Activated T-cell treated with anti-CD3 and anti-CD28 coated beads, Interleukin-2, amount 50 U/mL, for 24 hours (primary cell): ENCODE data around the gene RPL15.

Source experiments
- DNase-seq: peaks from one replicate; pipeline ENCODE4 v3.0.0-alpha.2; 2020
- H3K27ac Mint-ChIP-seq: 2 replicates; pipeline ENCODE4 v1.8.0; 2020; ENCODE audit warnings: mild to moderate bottlenecking, mixed read lengths
- H3K27me3 Mint-ChIP-seq: 2 replicates; pipeline ENCODE4 v1.8.0; 2020; ENCODE audit warnings: mixed read lengths
- H3K36me3 Mint-ChIP-seq: 2 replicates; pipeline ENCODE4 v1.8.0; 2020; ENCODE audit warnings: low read depth, mixed read lengths
- H3K4me1 Mint-ChIP-seq: 2 replicates; pipeline ENCODE4 v1.8.0; 2020; ENCODE audit warnings: low read depth, mixed read lengths
- H3K4me3 Mint-ChIP-seq: 2 replicates; pipeline ENCODE4 v1.8.0; 2020; ENCODE audit warnings: mild to moderate bottlenecking, moderate library complexity, mixed read lengths
- H3K9me3 Mint-ChIP-seq: 2 replicates; pipeline ENCODE4 v1.8.0; 2020; ENCODE audit warnings: mixed read lengths

The RPL15 gene

GRCh38 chr3:23931597-23931996 is 14.7 kb downstream of the RPL15 start:
- H3K4me3 Mint-ChIP-seq: no peak overlapping the region
- H3K27me3 Mint-ChIP-seq: peaks cover under 1% of the 10 kb centered on the region
- peaks cover under 1% of the 10 kb centered on the region for H3K36me3 Mint-ChIP-seq
- H3K4me1 Mint-ChIP-seq: peaks cover 2% of the 10 kb centered on the region
- no peak overlapping the region for H3K27ac Mint-ChIP-seq
- DNase-seq: no peak
- H3K9me3 Mint-ChIP-seq: no peaks in the 10 kb centered on the region

- Mint-ChIP-seq H3K27me3 (peaks cover 4% of the 10 kb centered on the region), H3K9me3 (no peaks in the 10 kb centered on the region), H3K4me1 (peaks cover 2% of the 10 kb centered on the region), H3K4me3 (no peak overlapping the region), H3K27ac (no peak overlapping the region), H3K36me3 (no peaks in the 10 kb centered on the region)
- DNase-seq: no peak
Measured at GRCh38 chr3:23932571-23932970, 15.6 kb downstream of the RPL15 start.

- H3K9me3 Mint-ChIP-seq: no peaks in the 10 kb centered on the region
- peaks cover 4% of the 10 kb centered on the region for H3K27me3 Mint-ChIP-seq
- no peaks in the 10 kb centered on the region for H3K36me3 Mint-ChIP-seq
- no peak overlapping the region for H3K4me3 Mint-ChIP-seq
- no peak for DNase-seq
- no peak overlapping the region for H3K27ac Mint-ChIP-seq
- H3K4me1 Mint-ChIP-seq: no peaks in the 10 kb centered on the region
Measured at GRCh38 chr3:23934253-23934652, 17.3 kb downstream of the RPL15 start.

GRCh38 chr3:23937296-23937695 is 20.4 kb downstream of the RPL15 start:
- Mint-ChIP-seq H3K4me1 (no peaks in the 10 kb centered on the region), H3K27ac (no peak overlapping the region), H3K9me3 (no peaks in the 10 kb centered on the region), H3K27me3 (peaks cover 4% of the 10 kb centered on the region), H3K4me3 (no peak overlapping the region), H3K36me3 (no peaks in the 10 kb centered on the region)
- DNase-seq: no peak

GRCh38 chr3:23938688-23939087 is 21.8 kb downstream of the RPL15 start:
- DNase-seq: no peak
- Mint-ChIP-seq H3K9me3 (no peaks in the 10 kb centered on the region), H3K36me3 (no peaks in the 10 kb centered on the region), H3K27me3 (peaks cover 4% of the 10 kb centered on the region), H3K27ac (no peak overlapping the region), H3K4me3 (no peak overlapping the region), H3K4me1 (no peaks in the 10 kb centered on the region)

GRCh38 chr3:23940775-23941174 is 23.8 kb downstream of the RPL15 start:
- no peaks in the 10 kb centered on the region for H3K9me3 Mint-ChIP-seq
- no peak overlapping the region for H3K4me3 Mint-ChIP-seq
- peaks cover 8% of the 10 kb centered on the region for H3K4me1 Mint-ChIP-seq
- H3K27me3 Mint-ChIP-seq: peaks cover 11% of the 10 kb centered on the region
- no peaks in the 10 kb centered on the region for H3K36me3 Mint-ChIP-seq
- no peak overlapping the region for H3K27ac Mint-ChIP-seq
- DNase-seq: no peak

GRCh38 chr3:23941440-23941839 is 24.5 kb downstream of the RPL15 start:
- Mint-ChIP-seq H3K27ac (no peak overlapping the region), H3K4me1 (peaks cover 10% of the 10 kb centered on the region), H3K36me3 (peaks cover 2% of the 10 kb centered on the region), H3K9me3 (no peaks in the 10 kb centered on the region), H3K4me3 (no peak overlapping the region), H3K27me3 (peaks cover 11% of the 10 kb centered on the region)
- no peak for DNase-seq

GRCh38 chr3:23942546-23942945 is 25.6 kb downstream of the RPL15 start:
- H3K27me3 Mint-ChIP-seq: peaks cover 7% of the 10 kb centered on the region
- peaks cover 18% of the 10 kb centered on the region for H3K4me1 Mint-ChIP-seq
- no peaks in the 10 kb centered on the region for H3K9me3 Mint-ChIP-seq
- peaks cover 2% of the 10 kb centered on the region for H3K36me3 Mint-ChIP-seq
- H3K27ac Mint-ChIP-seq: no peak overlapping the region
- no peak overlapping the region for H3K4me3 Mint-ChIP-seq
- DNase-seq: no peak

GRCh38 chr3:23944007-23944783 is 27.3 kb downstream of the RPL15 start:
- H3K9me3 Mint-ChIP-seq: no peaks in the 10 kb centered on the region
- H3K4me1 Mint-ChIP-seq: peaks cover 30% of the 10 kb centered on the region
- DNase-seq: no peak
- peaks cover 7% of the 10 kb centered on the region for H3K27me3 Mint-ChIP-seq
- peaks cover 2% of the 10 kb centered on the region for H3K36me3 Mint-ChIP-seq
- H3K27ac Mint-ChIP-seq: peak overlapping the region; percentile 75
- peak overlapping the region; percentile 77 for H3K4me3 Mint-ChIP-seq

- Mint-ChIP-seq H3K27ac (peak within 1 kb of the TSS; percentile 98), H3K4me3 (peak within 1 kb of the TSS; percentile 87), H3K27me3 (peaks cover 7% of the 10 kb centered on the region), H3K4me1 (peaks cover 39% of the 10 kb centered on the region), H3K9me3 (no peaks in the 10 kb centered on the region), H3K36me3 (peaks cover 2% of the 10 kb centered on the region)
- peak; percentile 81 for DNase-seq
Measured at GRCh38 chr3:23944861-23945662, 28.1 kb downstream of the RPL15 start, which contains the start of gene NR1D2. Gene NR1D2, plus strand, starts transcription at chr3:23945286. Its CDS starts 293 bp downstream, at chr3:23945579.

GRCh38 chr3:23945663-23945912 is 28.7 kb downstream of the RPL15 start:
- peaks cover 7% of the 10 kb centered on the region for H3K27me3 Mint-ChIP-seq
- peaks cover 44% of the 10 kb centered on the region for H3K4me1 Mint-ChIP-seq
- H3K36me3 Mint-ChIP-seq: peaks cover 2% of the 10 kb centered on the region
- H3K27ac Mint-ChIP-seq: peak overlapping the region; percentile 61
- DNase-seq: no peak
- no peaks in the 10 kb centered on the region for H3K9me3 Mint-ChIP-seq
- peak overlapping the region; percentile 33 for H3K4me3 Mint-ChIP-seq

GRCh38 chr3:23945913-23946687 is 29.2 kb downstream of the RPL15 start:
- Mint-ChIP-seq H3K27me3 (peaks cover 7% of the 10 kb centered on the region), H3K36me3 (peaks cover 2% of the 10 kb centered on the region), H3K9me3 (no peaks in the 10 kb centered on the region), H3K27ac (peak overlapping the region; percentile 98), H3K4me1 (peaks cover 48% of the 10 kb centered on the region), H3K4me3 (peak overlapping the region; percentile 87)
- DNase-seq: peak; percentile 99

- no peaks in the 10 kb centered on the region for H3K9me3 Mint-ChIP-seq
- no peak overlapping the region for H3K4me3 Mint-ChIP-seq
- no peak overlapping the region for H3K27ac Mint-ChIP-seq
- H3K4me1 Mint-ChIP-seq: peaks cover 70% of the 10 kb centered on the region
- H3K36me3 Mint-ChIP-seq: peaks cover 2% of the 10 kb centered on the region
- no peak for DNase-seq
- H3K27me3 Mint-ChIP-seq: peaks cover 7% of the 10 kb centered on the region
Measured at GRCh38 chr3:23948761-23949160, 31.8 kb downstream of the RPL15 start.

GRCh38 chr3:23949784-23950183 is 32.9 kb downstream of the RPL15 start:
- Mint-ChIP-seq H3K27me3 (no peaks in the 10 kb centered on the region), H3K9me3 (no peaks in the 10 kb centered on the region), H3K27ac (peak overlapping the region; percentile 71), H3K36me3 (peaks cover 6% of the 10 kb centered on the region), H3K4me3 (peak overlapping the region; percentile 55), H3K4me1 (peaks cover 70% of the 10 kb centered on the region)
- DNase-seq: no peak
